SK-N-SH (cell line): Measurements from ENCODE around the gene PRKAB2. TPM values are rescaled to one million over a fixed set of nuclear protein-coding genes. Genes with fewer than 3 reads are reported as not detected.

Experiments used
- CTCF ChIA-PET: fragments of 300-600, 350-600 bp; formaldehyde crosslinking; extraction: SDS; loops from one replicate; lab custom pipeline; 2021; lab: Yijun Ruan, JAX
- POLR2A ChIA-PET: fragments of 350-600 bp; sonication (Branson Sonifier 250); formaldehyde crosslinking; extraction: SDS; loops from one replicate; lab custom pipeline; 2020; ENCODE audit warnings: antibody characterized with exemption, inconsistent platforms; lab: Yijun Ruan, JAX
- DNase-seq: peaks from one replicate; pipeline ENCODE4 v3.0.0; 2012
- H2AFZ ChIP-seq: fragments of 200-600 bp; sonication (generic); 2 replicates; pipeline ENCODE4 v1.8.1; 2016; ENCODE audit warnings: antibody characterized with exemption, mild to moderate bottlenecking, low read depth
- H3F3A ChIP-seq: fragments of 200-600 bp; sonication (generic); replicated peaks from 2 replicates; pipeline ENCODE3; 2016; ENCODE audit warnings: antibody characterized with exemption, mild to moderate bottlenecking; ENCODE audit not compliant: insufficient read depth
- H3K27ac ChIP-seq, 2 experiments: fragments of 200-500 bp in 1 of 2; fragments of 200-600 bp in 1 of 2; sonication (Bioruptor generic) in 1 of 2; sonication (generic), shearing (Covaris generic) in 1 of 2; 2 replicates each; pipeline versions ENCODE4 v1.5.1 to v1.6.1; 2014 to 2016; ENCODE audit warnings: low read depth in 2 of 2, inconsistent platforms in 1 of 2, low read length in 1 of 2, mild to moderate bottlenecking in 1 of 2, mixed read lengths in 1 of 2
- H3K27me3 ChIP-seq: fragments of 200-600 bp; sonication (generic), shearing (Covaris generic); 2 replicates; pipeline ENCODE4 v1.6.1; 2016; ENCODE audit warnings: mixed run types; ENCODE audit not compliant: insufficient read depth
- H3K36me3 ChIP-seq, 2 experiments: fragments of 200-500 bp in 1 of 2; fragments of 200-600 bp in 1 of 2; sonication (Bioruptor generic) in 1 of 2; sonication (generic) in 1 of 2; replicated peaks in 1 of 2; 2 replicates each; pipeline versions ENCODE3 to v1.5.1; 2014 to 2016; ENCODE audit warnings: low read length in 1 of 2, mild to moderate bottlenecking in 1 of 2; ENCODE audit not compliant: insufficient read depth in 2 of 2, control insufficient read depth in 1 of 2
- H3K4me1 ChIP-seq, 2 experiments: fragments of 200-500 bp in 1 of 2; fragments of 200-600 bp in 1 of 2; sonication (Bioruptor generic) in 1 of 2; sonication (generic), shearing (Covaris generic) in 1 of 2; 2 replicates each; pipeline versions ENCODE4 v1.5.1 to v1.6.1; 2014 to 2016; ENCODE audit warnings: low read depth in 1 of 2, low read length in 1 of 2, mixed run types in 1 of 2; ENCODE audit not compliant: insufficient read depth in 2 of 2, control insufficient read depth in 1 of 2
- H3K4me2 ChIP-seq: fragments of 200-600 bp; sonication (generic), shearing (Covaris generic); 2 replicates; pipeline ENCODE4 v1.6.1; 2017; ENCODE audit warnings: mixed run types
- H3K4me3 ChIP-seq, 2 experiments: fragments of 200-500 bp in 1 of 2; fragments of 200-600 bp in 1 of 2; sonication (Bioruptor generic) in 1 of 2; sonication (generic), shearing (Covaris generic) in 1 of 2; 2 replicates each; pipeline versions ENCODE4 v1.5.1 to v1.8.1; 2014 to 2016; ENCODE audit warnings: low read depth in 2 of 2, inconsistent platforms in 1 of 2, low read length in 1 of 2, mild to moderate bottlenecking in 1 of 2, mixed read lengths in 1 of 2, moderate library complexity in 1 of 2
- H3K79me2 ChIP-seq: fragments of 200-600 bp; sonication (generic); 2 replicates; pipeline ENCODE4 v1.8.1; 2017; ENCODE audit warnings: mild to moderate bottlenecking; ENCODE audit not compliant: insufficient read depth
- H3K9ac ChIP-seq: fragments of 200-600 bp; sonication (generic); 2 replicates; pipeline ENCODE4 v1.6.1; 2017; ENCODE audit warnings: mixed run types
- H3K9me2 ChIP-seq: fragments of 200-600 bp; sonication (generic); 2 replicates; pipeline ENCODE4 v1.6.1; 2017; ENCODE audit warnings: mixed run types
- H3K9me3 ChIP-seq: fragments of 200-600 bp; sonication (generic); 2 replicates; pipeline ENCODE4 v1.6.1; 2017; ENCODE audit warnings: mixed run types, mild to moderate bottlenecking, moderate library complexity
- H4K20me1 ChIP-seq: fragments of 200-600 bp; sonication (generic); 2 replicates; pipeline ENCODE4 v1.6.1; 2017; ENCODE audit warnings: mild to moderate bottlenecking, mixed run types; ENCODE audit not compliant: insufficient read depth
- CHD2 ChIP-seq: fragments of 150-350 bp; IDR thresholded peaks from 2 replicates; pipeline ENCODE4 v1.6.1; 2018; ENCODE audit warnings: low read length; ENCODE audit not compliant: partially characterized antibody
- EP300 ChIP-seq, 2 experiments: IDR thresholded peaks; 2 replicates each; pipeline versions ENCODE4 v1.4.0 to v1.6.1; 2012; ENCODE audit warnings: borderline replicate concordance in 1 of 2, low read depth in 1 of 2, low read length in 1 of 2
- FOSL2 ChIP-seq: IDR thresholded peaks from 2 replicates; pipeline ENCODE4 v1.4.0; 2012; ENCODE audit warnings: low read depth, mild to moderate bottlenecking, moderate library complexity, borderline replicate concordance
- FOXM1 ChIP-seq: IDR thresholded peaks from 2 replicates; pipeline ENCODE4 v1.4.0; 2012; ENCODE audit warnings: low read depth, mild to moderate bottlenecking
- GATA2 ChIP-seq: sonication (generic); formaldehyde crosslinking; IDR thresholded peaks from 2 replicates; pipeline ENCODE4 v1.5.0; 2020; ENCODE audit warnings: mild to moderate bottlenecking, missing genetic modification reagents
- MEF2A ChIP-seq: IDR thresholded peaks from 2 replicates; pipeline ENCODE4 v1.4.0; 2012; ENCODE audit warnings: low read depth, borderline replicate concordance
- NFIC ChIP-seq: IDR thresholded peaks from 2 replicates; pipeline ENCODE4 v1.4.0; 2012; ENCODE audit warnings: borderline replicate concordance
- POLR2AphosphoS5 ChIP-seq: IDR thresholded peaks from 2 replicates; pipeline ENCODE4 v1.6.1; 2012; ENCODE audit warnings: low read depth, low read length
- RAD21 ChIP-seq: IDR thresholded peaks from 2 replicates; pipeline ENCODE4 v1.6.1; 2012; ENCODE audit warnings: mild to moderate bottlenecking, low read length
- TEAD4 ChIP-seq: IDR thresholded peaks from 2 replicates; pipeline ENCODE4 v1.4.0; 2012; ENCODE audit warnings: mild to moderate bottlenecking, borderline replicate concordance; ENCODE audit not compliant: insufficient read depth
- YY1 ChIP-seq: IDR thresholded peaks from 2 replicates; pipeline ENCODE4 v1.4.0; 2012; ENCODE audit warnings: low read depth, mild to moderate bottlenecking
- WGBS: methylation state at CpG from one replicate; pipeline ENCODE4 v1.1.6; 2017; ENCODE audit warnings: low lambda C conversion rate; 5-methylcytosine and 5-hydroxymethylcytosine counted together
- polyA plus RNA-seq, 3 experiments: library from polyadenylated mRNA; depleted of rRNA; stranded (reverse); fragments of >200 nt; gene quantifications; 2 replicates each; pipeline ENCODE4 v1.2.3, GENCODE V29; 2012
- TF ChIP-seq, protein P1 (sequence below): fragments of 150-350 bp; IDR thresholded peaks from 2 replicates; pipeline ENCODE4 v1.6.1; 2016; ENCODE audit warnings: mild to moderate bottlenecking, low read depth, low read length
- TF ChIP-seq, protein P2 (sequence below): IDR thresholded peaks from 2 replicates; pipeline ENCODE4; 2012
- TF ChIP-seq, protein P3 (sequence below): IDR thresholded peaks from 2 replicates; pipeline ENCODE4 v1.4.0; 2012; ENCODE audit warnings: low read depth, borderline replicate concordance
- TF ChIP-seq, protein P4 (sequence below): IDR thresholded peaks from 2 replicates; pipeline ENCODE4 v1.6.1; 2012; ENCODE audit warnings: mild to moderate bottlenecking, low read depth, low read length, moderate library complexity

PRKAB2 gene
- polyA plus RNA-seq, 1 of the 3 experiments (the other 2 are of a cell fraction), result 6.2 TPM

DNA sequence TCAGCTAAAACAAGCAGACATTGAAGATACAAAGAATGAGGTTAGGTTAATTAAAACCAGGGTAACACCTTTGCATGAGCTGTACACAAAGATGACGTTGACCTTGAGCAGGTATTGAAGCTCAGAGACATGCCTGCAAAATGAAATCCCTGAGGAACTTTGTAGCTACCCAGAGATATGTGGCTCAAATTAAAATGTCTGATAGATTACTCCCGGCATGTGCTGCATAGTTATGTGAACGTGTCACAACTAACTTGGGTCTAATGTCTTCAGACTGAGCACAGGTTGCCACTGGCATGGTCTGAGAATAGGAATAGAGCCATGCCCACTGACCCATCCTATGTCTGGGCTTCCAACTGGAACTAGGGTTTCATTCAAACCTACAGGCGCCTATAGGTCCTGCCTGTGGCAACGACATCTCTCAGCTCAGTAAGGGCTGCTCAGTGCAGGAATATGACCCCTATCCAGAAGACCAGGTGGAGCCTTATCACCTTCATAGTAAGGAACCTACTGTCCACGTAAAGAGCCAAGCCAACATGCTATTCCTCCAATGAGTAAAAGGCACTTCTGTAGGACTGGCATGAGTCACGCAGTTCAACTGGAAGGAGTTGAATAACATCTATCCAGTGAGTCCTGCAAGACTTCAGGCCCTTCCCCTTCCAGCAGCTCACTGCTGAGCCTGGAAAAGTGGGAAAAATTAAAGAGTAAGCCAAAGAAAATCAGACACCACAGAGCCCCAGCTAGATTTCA, 60.7 kb downstream of the PRKAB2 start:
- no peak overlapping the region for H3K4me2 ChIP-seq
- TF ChIP-seq RAD21 (no peak), GATA2 (CRISPR knock-in tag) (no peak), EP300 (IDR thresholded peaks at IDR 0.05; ENCODE audit: borderline replicate concordance in 1 of 2, low read depth in 1 of 2, low read length in 1 of 2) (no peak), FOSL2 (no peak), POLR2AphosphoS5 (no peak), YY1 (no peak), TEAD4 (no peak), NFIC (no peak), MEF2A (no peak), FOXM1 (no peak), CHD2 (no peak)
- TF ChIP-seq, protein P1, sequence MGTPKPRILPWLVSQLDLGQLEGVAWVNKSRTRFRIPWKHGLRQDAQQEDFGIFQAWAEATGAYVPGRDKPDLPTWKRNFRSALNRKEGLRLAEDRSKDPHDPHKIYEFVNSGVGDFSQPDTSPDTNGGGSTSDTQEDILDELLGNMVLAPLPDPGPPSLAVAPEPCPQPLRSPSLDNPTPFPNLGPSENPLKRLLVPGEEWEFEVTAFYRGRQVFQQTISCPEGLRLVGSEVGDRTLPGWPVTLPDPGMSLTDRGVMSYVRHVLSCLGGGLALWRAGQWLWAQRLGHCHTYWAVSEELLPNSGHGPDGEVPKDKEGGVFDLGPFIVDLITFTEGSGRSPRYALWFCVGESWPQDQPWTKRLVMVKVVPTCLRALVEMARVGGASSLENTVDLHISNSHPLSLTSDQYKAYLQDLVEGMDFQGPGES, result no peak
- TF ChIP-seq, protein P2, sequence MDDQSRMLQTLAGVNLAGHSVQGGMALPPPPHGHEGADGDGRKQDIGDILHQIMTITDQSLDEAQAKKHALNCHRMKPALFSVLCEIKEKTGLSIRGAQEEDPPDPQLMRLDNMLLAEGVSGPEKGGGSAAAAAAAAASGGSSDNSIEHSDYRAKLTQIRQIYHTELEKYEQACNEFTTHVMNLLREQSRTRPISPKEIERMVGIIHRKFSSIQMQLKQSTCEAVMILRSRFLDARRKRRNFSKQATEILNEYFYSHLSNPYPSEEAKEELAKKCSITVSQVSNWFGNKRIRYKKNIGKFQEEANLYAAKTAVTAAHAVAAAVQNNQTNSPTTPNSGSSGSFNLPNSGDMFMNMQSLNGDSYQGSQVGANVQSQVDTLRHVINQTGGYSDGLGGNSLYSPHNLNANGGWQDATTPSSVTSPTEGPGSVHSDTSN, result no peak
- TF ChIP-seq, protein P3, sequence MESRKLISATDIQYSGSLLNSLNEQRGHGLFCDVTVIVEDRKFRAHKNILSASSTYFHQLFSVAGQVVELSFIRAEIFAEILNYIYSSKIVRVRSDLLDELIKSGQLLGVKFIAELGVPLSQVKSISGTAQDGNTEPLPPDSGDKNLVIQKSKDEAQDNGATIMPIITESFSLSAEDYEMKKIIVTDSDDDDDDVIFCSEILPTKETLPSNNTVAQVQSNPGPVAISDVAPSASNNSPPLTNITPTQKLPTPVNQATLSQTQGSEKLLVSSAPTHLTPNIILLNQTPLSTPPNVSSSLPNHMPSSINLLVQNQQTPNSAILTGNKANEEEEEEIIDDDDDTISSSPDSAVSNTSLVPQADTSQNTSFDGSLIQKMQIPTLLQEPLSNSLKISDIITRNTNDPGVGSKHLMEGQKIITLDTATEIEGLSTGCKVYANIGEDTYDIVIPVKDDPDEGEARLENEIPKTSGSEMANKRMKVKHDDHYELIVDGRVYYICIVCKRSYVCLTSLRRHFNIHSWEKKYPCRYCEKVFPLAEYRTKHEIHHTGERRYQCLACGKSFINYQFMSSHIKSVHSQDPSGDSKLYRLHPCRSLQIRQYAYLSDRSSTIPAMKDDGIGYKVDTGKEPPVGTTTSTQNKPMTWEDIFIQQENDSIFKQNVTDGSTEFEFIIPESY, result no peak
- TF ChIP-seq, protein P4, sequence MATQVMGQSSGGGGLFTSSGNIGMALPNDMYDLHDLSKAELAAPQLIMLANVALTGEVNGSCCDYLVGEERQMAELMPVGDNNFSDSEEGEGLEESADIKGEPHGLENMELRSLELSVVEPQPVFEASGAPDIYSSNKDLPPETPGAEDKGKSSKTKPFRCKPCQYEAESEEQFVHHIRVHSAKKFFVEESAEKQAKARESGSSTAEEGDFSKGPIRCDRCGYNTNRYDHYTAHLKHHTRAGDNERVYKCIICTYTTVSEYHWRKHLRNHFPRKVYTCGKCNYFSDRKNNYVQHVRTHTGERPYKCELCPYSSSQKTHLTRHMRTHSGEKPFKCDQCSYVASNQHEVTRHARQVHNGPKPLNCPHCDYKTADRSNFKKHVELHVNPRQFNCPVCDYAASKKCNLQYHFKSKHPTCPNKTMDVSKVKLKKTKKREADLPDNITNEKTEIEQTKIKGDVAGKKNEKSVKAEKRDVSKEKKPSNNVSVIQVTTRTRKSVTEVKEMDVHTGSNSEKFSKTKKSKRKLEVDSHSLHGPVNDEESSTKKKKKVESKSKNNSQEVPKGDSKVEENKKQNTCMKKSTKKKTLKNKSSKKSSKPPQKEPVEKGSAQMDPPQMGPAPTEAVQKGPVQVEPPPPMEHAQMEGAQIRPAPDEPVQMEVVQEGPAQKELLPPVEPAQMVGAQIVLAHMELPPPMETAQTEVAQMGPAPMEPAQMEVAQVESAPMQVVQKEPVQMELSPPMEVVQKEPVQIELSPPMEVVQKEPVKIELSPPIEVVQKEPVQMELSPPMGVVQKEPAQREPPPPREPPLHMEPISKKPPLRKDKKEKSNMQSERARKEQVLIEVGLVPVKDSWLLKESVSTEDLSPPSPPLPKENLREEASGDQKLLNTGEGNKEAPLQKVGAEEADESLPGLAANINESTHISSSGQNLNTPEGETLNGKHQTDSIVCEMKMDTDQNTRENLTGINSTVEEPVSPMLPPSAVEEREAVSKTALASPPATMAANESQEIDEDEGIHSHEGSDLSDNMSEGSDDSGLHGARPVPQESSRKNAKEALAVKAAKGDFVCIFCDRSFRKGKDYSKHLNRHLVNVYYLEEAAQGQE, result no peak
- TF ChIP-seq, all 33 proteins: peak for 0
- ChIA-PET CTCF (no interaction called here), POLR2A (no interaction called here)
- H3K27me3 ChIP-seq, result no peaks in the 10 kb centered on the region; the same call in 1 of the 2 replicates
- WGBS, result 4% methylated on average over 7 of the region's 7 CpGs
- no peak overlapping the region for H3K9ac ChIP-seq
- no peaks in the 10 kb centered on the region for H3K36me3 ChIP-seq
- H3K9me2 ChIP-seq, result no peaks in the 10 kb centered on the region
- H3K9me3 ChIP-seq, result no peaks in the 10 kb centered on the region
- no peaks in the 10 kb centered on the region for H3F3A ChIP-seq
- H4K20me1 ChIP-seq, result no peaks in the 10 kb centered on the region
- no peaks in the 10 kb centered on the region for H3K4me1 ChIP-seq
- no peak for DNase-seq
- no peak overlapping the region for H3K27ac ChIP-seq
- H3K79me2 ChIP-seq, result no peaks in the 10 kb centered on the region
- H2AFZ ChIP-seq, result no peak overlapping the region
- H3K4me3 ChIP-seq, result no peak overlapping the region
